HCT116 (cell line): ENCODE data around the gene BTF3. TPM values are rescaled to one million over a fixed set of nuclear protein-coding genes. Genes with fewer than 3 reads are reported as not detected.
A peak's percentile ranks its signal among the peaks of the same experiment; 100 is the strongest.

Source experiments
- ATAC-seq: fragments of 200-7000 bp; cut with Tn5 transposase; 2 replicates; pipeline ENCODE4 v1.9.1; 2020; ENCODE audit warnings: mild to moderate bottlenecking, moderate library complexity
- BruUV-seq: library from RNA; stranded (reverse); fragments of 400-500 nt; replicated peaks from 2 replicates; lab custom pipeline; 2021; lab: Mats Ljungman, UMichigan
- CTCF ChIA-PET: fragments of 300-600 bp; sonication (Branson Sonifier 250); formaldehyde crosslinking; loops from one replicate; lab custom pipeline; 2021; ENCODE audit warnings: antibody characterized with exemption; lab: Charles Lee
- POLR2A ChIA-PET: fragments of 300-600, 350-600 bp; sonication (Branson Sonifier 250); formaldehyde crosslinking; loops from one replicate; lab custom pipeline; 2021; ENCODE audit warnings: antibody characterized with exemption; lab: Charles Lee
- RAD21 ChIA-PET, 2 experiments: fragments of 300-600 bp; sonication (Branson Sonifier 250); formaldehyde crosslinking; loops; one replicate each; lab custom pipeline; 2023; ENCODE audit warnings: low total read pairs in 2 of 2; ENCODE audit not compliant: uncharacterized antibody in 2 of 2, unreplicated experiment in 2 of 2, low non-redundant PET in 1 of 2; lab: Charles Lee
- DNase-seq: peaks from one replicate; pipeline ENCODE4 v3.0.0-alpha.2; 2010; ENCODE audit warnings: low read depth, low spot score
- H2AFZ ChIP-seq: fragments of 200-600 bp; shearing (Covaris generic), sonication (generic); 2 replicates; pipeline ENCODE4 v1.6.1; 2017; ENCODE audit warnings: low read depth, mixed run types, mixed read lengths, antibody characterized with exemption, low read length; ENCODE audit not compliant: poor library complexity, severe bottlenecking
- H3K27ac ChIP-seq: 2 replicates; pipeline ENCODE4 v1.5.1; 2012; ENCODE audit warnings: low read depth, low read length
- H3K27me3 ChIP-seq: fragments of 200-600 bp; sonication (generic); 2 replicates; pipeline ENCODE4 v1.6.1; 2016; ENCODE audit warnings: mixed run types, low read length, mixed read lengths; ENCODE audit not compliant: insufficient read depth
- H3K36me3 ChIP-seq, 2 experiments: fragments of 200-500 bp in 1 of 2; fragments of 200-600 bp in 1 of 2; sonication (Bioruptor generic) in 1 of 2; sonication (generic) in 1 of 2; 2 replicates each; pipeline versions ENCODE4 v1.5.1 to v1.6.1; 2014 to 2016; ENCODE audit warnings: low read length in 2 of 2, inconsistent platforms in 1 of 2, mixed read lengths in 1 of 2, mixed run types in 1 of 2; ENCODE audit not compliant: insufficient read depth in 2 of 2, control insufficient read depth in 1 of 2
- H3K4me1 ChIP-seq, 2 experiments: fragments of 200-600 bp in 1 of 2; sonication (generic) in 1 of 2; 2 replicates each; pipeline versions ENCODE4 v1.5.1 to v1.6.1; 2012 to 2017; ENCODE audit warnings: low read length in 2 of 2, inconsistent platforms in 1 of 2, mild to moderate bottlenecking in 1 of 2, mixed read lengths in 1 of 2, mixed run types in 1 of 2, moderate library complexity in 1 of 2; ENCODE audit not compliant: insufficient read depth in 2 of 2, control insufficient read depth in 1 of 2
- H3K4me2 ChIP-seq: fragments of 200-600 bp; sonication (generic); 2 replicates; pipeline ENCODE4 v1.6.1; 2017; ENCODE audit warnings: mixed run types, low read length, mixed read lengths
- H3K4me3 ChIP-seq, 2 experiments: fragments of 200-600 bp in 1 of 2; sonication (generic) in 1 of 2; replicated peaks in 1 of 2; 2 replicates each; pipeline ENCODE4 v1.5.1; 2011 to 2016; ENCODE audit warnings: low read length in 2 of 2, control low read depth in 1 of 2, low read depth in 1 of 2, mild to moderate bottlenecking in 1 of 2, mixed read lengths in 1 of 2, mixed run types in 1 of 2
- H3K79me2 ChIP-seq: fragments of 200-600 bp; sonication (generic); 2 replicates; pipeline ENCODE4 v1.6.1; 2017; ENCODE audit warnings: mild to moderate bottlenecking, mixed run types, low read length, moderate library complexity, mixed read lengths; ENCODE audit not compliant: insufficient read depth
- H3K9ac ChIP-seq: fragments of 200-600 bp; sonication (generic); 2 replicates; pipeline ENCODE4 v1.6.1; 2016; ENCODE audit warnings: low read length, mixed read lengths
- H3K9me2 ChIP-seq: fragments of 200-600 bp; sonication (generic), shearing (Covaris generic); 2 replicates; pipeline ENCODE4 v1.6.1; 2017; ENCODE audit warnings: mixed run types, mild to moderate bottlenecking, moderate library complexity; ENCODE audit not compliant: insufficient read depth
- H3K9me3 ChIP-seq, 2 experiments: fragments of 200-500 bp in 1 of 2; fragments of 200-600 bp in 1 of 2; sonication (Bioruptor generic) in 1 of 2; sonication (generic) in 1 of 2; 2 replicates each; pipeline ENCODE4 v1.6.1; 2014 to 2017; ENCODE audit warnings: low read length in 2 of 2, mixed read lengths in 2 of 2, inconsistent platforms in 1 of 2, low read depth in 1 of 2, mild to moderate bottlenecking in 1 of 2, mixed run types in 1 of 2, moderate library complexity in 1 of 2; ENCODE audit not compliant: control insufficient read depth in 1 of 2, insufficient read depth in 1 of 2
- H4K20me1 ChIP-seq: fragments of 200-600 bp; sonication (generic), shearing (Covaris generic); 2 replicates; pipeline ENCODE4 v1.6.1; 2017; ENCODE audit warnings: mixed run types, mild to moderate bottlenecking, moderate library complexity; ENCODE audit not compliant: insufficient read depth
- CEBPB ChIP-seq: IDR thresholded peaks from 2 replicates; pipeline ENCODE4 v1.6.1; 2012; ENCODE audit warnings: low read depth
- CTCF ChIP-seq, 3 experiments: fragments of 200-600 bp in 1 of 3; sonication (generic) in 1 of 3; IDR thresholded peaks in 2 of 3; conservative IDR thresholded peaks in 1 of 3; 2 replicates each; pipeline ENCODE4 v1.5.1; 2012 to 2017; ENCODE audit warnings: low read depth in 2 of 3, low read length in 2 of 3, antibody characterized with exemption in 1 of 3, borderline replicate concordance in 1 of 3, control low read depth in 1 of 3, mild to moderate bottlenecking in 1 of 3, mixed read lengths in 1 of 3, mixed run types in 1 of 3, moderate library complexity in 1 of 3; ENCODE audit not compliant: insufficient read depth in 1 of 3
- EZH2phosphoT487 ChIP-seq: fragments of 200-600 bp; IDR thresholded peaks from 2 replicates; pipeline ENCODE4 v1.6.1; 2018; ENCODE audit warnings: antibody characterized with exemption, borderline replicate concordance
- FOSL1 ChIP-seq: IDR thresholded peaks from 2 replicates; pipeline ENCODE4 v1.6.1; 2012; ENCODE audit warnings: low read depth
- JUND ChIP-seq: IDR thresholded peaks from 2 replicates; pipeline ENCODE4 v1.6.1; 2012
- MAX ChIP-seq: IDR thresholded peaks from 2 replicates; pipeline ENCODE4 v1.6.1; 2012
- POLR2A ChIP-seq: IDR thresholded peaks from 2 replicates; pipeline ENCODE4 v1.7.0; 2011; ENCODE audit warnings: borderline replicate concordance; ENCODE audit not compliant: insufficient read depth, insufficient read length; ENCODE audit errors: extremely low read depth
- POLR2AphosphoS5 ChIP-seq: IDR thresholded peaks from 2 replicates; pipeline ENCODE4 v1.6.1; 2011; ENCODE audit warnings: mild to moderate bottlenecking, low read depth, low read length, moderate library complexity
- SIN3A ChIP-seq: IDR thresholded peaks from 2 replicates; pipeline ENCODE4 v1.6.1; 2012; ENCODE audit warnings: low read depth
- SP1 ChIP-seq: IDR thresholded peaks from 2 replicates; pipeline ENCODE4 v1.6.1; 2012; ENCODE audit warnings: low read depth
- TCF7L2 ChIP-seq: IDR thresholded peaks from 2 replicates; pipeline ENCODE4 v1.7.0; 2011; ENCODE audit warnings: borderline replicate concordance, inconsistent platforms; ENCODE audit not compliant: insufficient read depth, insufficient read length; ENCODE audit errors: extremely low read depth
- YY1 ChIP-seq: IDR thresholded peaks from 2 replicates; pipeline ENCODE4 v1.6.1; 2011; ENCODE audit warnings: low read length, low read depth, moderate library complexity, mild to moderate bottlenecking; ENCODE audit not compliant: insufficient replicate concordance; ENCODE audit errors: extremely low read depth
- ZBTB33 ChIP-seq: IDR thresholded peaks from 2 replicates; pipeline ENCODE4 v1.6.1; 2011; ENCODE audit warnings: mild to moderate bottlenecking, low read length, moderate library complexity; ENCODE audit not compliant: insufficient replicate concordance; ENCODE audit errors: extremely low read depth
- ZFX ChIP-seq: fragments of 450-650 bp; IDR thresholded peaks from 2 replicates; pipeline ENCODE4 v1.6.1; 2017
- ZNF274 ChIP-seq: fragments of 200-500 bp; sonication (Bioruptor generic); IDR thresholded peaks from 2 replicates; pipeline ENCODE4 v1.6.1; 2014; ENCODE audit warnings: mild to moderate bottlenecking, low read depth, low read length, inconsistent platforms
- intact Hi-C: fragments of 100-400 bp; cut with micrococcal nuclease; formaldehyde crosslinking; loops from 2 replicates; pipeline ENCODE4 v1.10.0; 2022
- total RNA-seq: library from RNA; stranded (reverse); gene quantifications from one replicate; pipeline ENCODE4 v1.2.1, GENCODE V29; 2021; ENCODE audit not compliant: unreplicated experiment

BTF3 gene
- total RNA-seq, 1 experiment from 2014 or later = 868 TPM

- no peak for TF ChIP-seq ZBTB33
- TF ChIP-seq, all 23 proteins: peak for 9
Observed at GRCh38 chr5:73496984-73497457, 1.2 kb upstream of the BTF3 start (continued).

GRCh38 chr5:73497497-73498056 is 665 bp upstream of the BTF3 start:
- peaks cover 54% of the 10 kb centered on the region for H3K79me2 ChIP-seq
- RAD21 ChIA-PET = no interaction called here
- intact Hi-C loops = loop anchor here (2.0 kb wide), 1 partner anchor 43 kb away; no protein-coding TSS in a partner anchor
- H3K27me3 ChIP-seq = no peaks in the 10 kb centered on the region
- ATAC-seq (peak; percentile 24), DNase-seq (no peak)
- H3K4me1 ChIP-seq = peaks cover 10 to 26% of the 10 kb centered on the region in 2 experiments
- CTCF ChIA-PET = interaction anchor here (0.6 to 3.1 kb wide), 8 partner anchors 10 to 281 kb away, joined by 3 to 14 read pairs (median 4); partner anchors contain the start of gene FOXD1
- BruUV-seq = TSS peak; percentile 87
- H2AFZ ChIP-seq = no peak overlapping the region
- POLR2A ChIA-PET = interaction anchor here (1.2 to 1.7 kb wide), 4 partner anchors 10 to 49 kb away, joined by 3 to 5 read pairs (median 4); partner anchors contain the start of gene FOXD1
- H3K9me3 ChIP-seq = no peaks in the 10 kb centered on the region
- peak overlapping the region; percentile 99 for H3K9ac ChIP-seq
- H3K4me3 ChIP-seq = peak overlapping the region; percentile 90 to 95
- peaks cover 15 to 26% of the 10 kb centered on the region in 2 experiments for H3K36me3 ChIP-seq
- H3K27ac ChIP-seq = peak overlapping the region; percentile 91
- peak overlapping the region; percentile 86 for H3K4me2 ChIP-seq
- H3K9me2 ChIP-seq = no peaks in the 10 kb centered on the region
- peaks cover 25% of the 10 kb centered on the region; the same call in 1 of the 2 replicates for H4K20me1 ChIP-seq
- TF ChIP-seq TCF7L2 = no peak
- TF ChIP-seq EZH2phosphoT487 = no peak
- TF ChIP-seq YY1 = no peak
- TF ChIP-seq CEBPB = no peak
- TF ChIP-seq ZNF274 = no peak
- no peak for TF ChIP-seq POLR2A
- no peak for TF ChIP-seq ZFX
- no peak for TF ChIP-seq SIN3A
- TF ChIP-seq CTCF (IDR thresholded peaks at IDR 0.05 in 2 of 3, conservative IDR thresholded peaks at IDR 0.05 in 1 of 3; ENCODE audit: borderline replicate concordance in 1 of 3, insufficient read depth in 1 of 3, low read depth in 2 of 3, low read length in 2 of 3) = no peak
- no peak for TF ChIP-seq JUND
- no peak for TF ChIP-seq SP1
- TF ChIP-seq FOSL1 = no peak
- TF ChIP-seq MAX = no peak
- no peak for TF ChIP-seq ZBTB33
- no peak for TF ChIP-seq POLR2AphosphoS5
